Activated naive CD4-positive, alpha-beta T cell treated with anti-CD3 and anti-CD28 coated beads, Interleukin-2, amount 10 ng/mL, durations not matched to agents 7 days and 5 days (primary cell): ENCODE data around the gene KRT83.

Experiments used
- CTCF ChIA-PET: fragments of 350-600 bp; sonication (Branson Sonifier 250); formaldehyde crosslinking; loops from one replicate; lab custom pipeline; 2021; ENCODE audit warnings: antibody characterized with exemption; lab: Charles Lee
- DNase-seq: peaks from one replicate; pipeline ENCODE4 v3.0.0-alpha.2; 2020
- H3K27ac Mint-ChIP-seq: one replicate; pipeline ENCODE4 v1.8.0; 2021; ENCODE audit warnings: mild to moderate bottlenecking, moderate library complexity, mixed read lengths
- H3K27me3 Mint-ChIP-seq: one replicate; pipeline ENCODE4 v1.8.0; 2021; ENCODE audit warnings: mild to moderate bottlenecking, mixed read lengths
- H3K36me3 Mint-ChIP-seq: one replicate; pipeline ENCODE4 v1.8.0; 2021; ENCODE audit warnings: mixed read lengths
- H3K4me1 Mint-ChIP-seq: one replicate; pipeline ENCODE4 v1.8.0; 2021; ENCODE audit warnings: mixed read lengths
- H3K4me3 Mint-ChIP-seq: one replicate; pipeline ENCODE4 v1.8.0; 2021; ENCODE audit warnings: mild to moderate bottlenecking, moderate library complexity, mixed read lengths
- H3K9me3 Mint-ChIP-seq: one replicate; pipeline ENCODE4 v1.8.0; 2021; ENCODE audit warnings: mixed read lengths

KRT83 gene

GRCh38 chr12:52278575-52279421, 42.4 kb downstream of the KRT83 start:
- H3K9me3 Mint-ChIP-seq, result no peaks in the 10 kb centered on the region
- CTCF ChIA-PET, result interaction anchor here (0.6 to 7.1 kb wide), 34 partner anchors 8 to 601 kb away, joined by 3 to 89 read pairs (median 4); no protein-coding TSS in a partner anchor
- H3K4me1 Mint-ChIP-seq, result peaks cover 9% of the 10 kb centered on the region
- DNase-seq, result peak; percentile 80
- H3K36me3 Mint-ChIP-seq, result no peaks in the 10 kb centered on the region
- H3K4me3 Mint-ChIP-seq, result no peak overlapping the region
- no peak overlapping the region for H3K27ac Mint-ChIP-seq
- H3K27me3 Mint-ChIP-seq, result peaks cover 77% of the 10 kb centered on the region

- DNase-seq, result peak; percentile 20
- Mint-ChIP-seq H3K9me3 (no peaks in the 10 kb centered on the region), H3K27me3 (peaks cover 73% of the 10 kb centered on the region), H3K4me1 (peaks cover 9% of the 10 kb centered on the region), H3K36me3 (no peaks in the 10 kb centered on the region), H3K27ac (no peak overlapping the region), H3K4me3 (no peak overlapping the region)
- CTCF ChIA-PET, result interaction anchor here (0.8 to 7.1 kb wide), 11 partner anchors 9 to 120 kb away, joined by 3 to 89 read pairs (median 8); no protein-coding TSS in a partner anchor
These were observed 43.5 kb downstream of the KRT83 start for GRCh38 chr12:52277486-52278245.

GRCh38 chr12:52275686-52276085, 45.5 kb downstream of the KRT83 start:
- H3K4me3 Mint-ChIP-seq, result no peak overlapping the region
- H3K27ac Mint-ChIP-seq, result no peak overlapping the region
- H3K27me3 Mint-ChIP-seq, result peaks cover 65% of the 10 kb centered on the region
- H3K4me1 Mint-ChIP-seq, result peaks cover 9% of the 10 kb centered on the region
- DNase-seq, result peak; percentile 4
- CTCF ChIA-PET, result interaction anchor here (0.7 to 7.1 kb wide), 3 partner anchors 12 to 68 kb away, joined by 3 to 76 read pairs (median 3); no protein-coding TSS in a partner anchor
- no peaks in the 10 kb centered on the region for H3K9me3 Mint-ChIP-seq
- H3K36me3 Mint-ChIP-seq, result no peaks in the 10 kb centered on the region

GRCh38 chr12:52274521-52275120, 46.6 kb downstream of the KRT83 start, which contains the start of gene KRT86:
Gene KRT86, plus strand, starts transcription at chr12:52274645. Its CDS starts 27,272 bp downstream, at chr12:52301917.
- CTCF ChIA-PET, result interaction anchor here (1.6 to 7.1 kb wide), 2 partner anchors 11 to 67 kb away, joined by 3 to 76 read pairs; no protein-coding TSS in a partner anchor
- H3K4me1 Mint-ChIP-seq, result peaks cover 9% of the 10 kb centered on the region
- peaks cover 65% of the 10 kb centered on the region for H3K27me3 Mint-ChIP-seq
- DNase-seq, result peak; percentile 1
- H3K27ac Mint-ChIP-seq, result no peak within 1 kb of the TSS
- no peak within 1 kb of the TSS for H3K4me3 Mint-ChIP-seq
- H3K36me3 Mint-ChIP-seq, result no peaks in the 10 kb centered on the region
- no peaks in the 10 kb centered on the region for H3K9me3 Mint-ChIP-seq

GRCh38 chr12:52271158-52271557, 50.0 kb downstream of the KRT83 start:
- peaks cover 53% of the 10 kb centered on the region for H3K27me3 Mint-ChIP-seq
- peaks cover 2% of the 10 kb centered on the region for H3K4me1 Mint-ChIP-seq
- CTCF ChIA-PET, result interaction anchor here (1.1 kb wide), 1 partner anchor 49 kb away, joined by 3 read pairs; no protein-coding TSS in a partner anchor
- no peak overlapping the region for H3K4me3 Mint-ChIP-seq
- H3K36me3 Mint-ChIP-seq, result no peaks in the 10 kb centered on the region
- no peak for DNase-seq
- H3K27ac Mint-ChIP-seq, result no peak overlapping the region
- H3K9me3 Mint-ChIP-seq, result no peaks in the 10 kb centered on the region

GRCh38 chr12:52270541-52271070, 50.6 kb downstream of the KRT83 start:
- H3K4me1 Mint-ChIP-seq, result peaks cover 2% of the 10 kb centered on the region
- H3K4me3 Mint-ChIP-seq, result no peak overlapping the region
- CTCF ChIA-PET, result interaction anchor here (12.5 kb wide), 1 partner anchor 7 kb away, joined by 76 read pairs; the partner anchor contains the start of gene KRT86
- peaks cover 51% of the 10 kb centered on the region for H3K27me3 Mint-ChIP-seq
- H3K36me3 Mint-ChIP-seq, result no peaks in the 10 kb centered on the region
- H3K9me3 Mint-ChIP-seq, result no peaks in the 10 kb centered on the region
- no peak overlapping the region for H3K27ac Mint-ChIP-seq
- DNase-seq, result peak; percentile 8

GRCh38 chr12:52268212-52268611, 53.0 kb downstream of the KRT83 start:
- DNase-seq, result no peak
- no peaks in the 10 kb centered on the region for H3K36me3 Mint-ChIP-seq
- peaks cover 50% of the 10 kb centered on the region for H3K27me3 Mint-ChIP-seq
- no peak overlapping the region for H3K27ac Mint-ChIP-seq
- no peak overlapping the region for H3K4me3 Mint-ChIP-seq
- CTCF ChIA-PET, result interaction anchor here (1.0 to 12.5 kb wide), 3 partner anchors 9 to 16 kb away, joined by 4 to 76 read pairs (median 6); partner anchors contain the start of gene KRT86
- no peaks in the 10 kb centered on the region for H3K9me3 Mint-ChIP-seq
- H3K4me1 Mint-ChIP-seq, result peaks cover 2% of the 10 kb centered on the region

GRCh38 chr12:52267699-52268098, 53.5 kb downstream of the KRT83 start:
- Mint-ChIP-seq H3K9me3 (peaks cover 2% of the 10 kb centered on the region), H3K4me3 (no peak overlapping the region), H3K4me1 (peaks cover 2% of the 10 kb centered on the region), H3K36me3 (no peaks in the 10 kb centered on the region), H3K27ac (no peak overlapping the region), H3K27me3 (peaks cover 52% of the 10 kb centered on the region)
- peak; percentile 1 for DNase-seq
- CTCF ChIA-PET, result interaction anchor here (1.0 to 12.5 kb wide), 4 partner anchors 9 to 95 kb away, joined by 3 to 76 read pairs (median 5); partner anchors contain the start of gene KRT86

- H3K27me3 Mint-ChIP-seq, result peaks cover 55% of the 10 kb centered on the region
- CTCF ChIA-PET, result interaction anchor here (1.0 to 12.5 kb wide), 3 partner anchors 8 to 94 kb away, joined by 3 to 76 read pairs (median 4); partner anchors contain the start of gene KRT86
- peaks cover 3% of the 10 kb centered on the region for H3K9me3 Mint-ChIP-seq
- H3K27ac Mint-ChIP-seq, result no peak overlapping the region
- H3K36me3 Mint-ChIP-seq, result no peaks in the 10 kb centered on the region
- DNase-seq, result no peak
- no peak overlapping the region for H3K4me3 Mint-ChIP-seq
- peaks cover 2% of the 10 kb centered on the region for H3K4me1 Mint-ChIP-seq
These were observed 53.9 kb downstream of the KRT83 start for GRCh38 chr12:52267266-52267665.

- no peak overlapping the region for H3K27ac Mint-ChIP-seq
These were observed 54.7 kb downstream of the KRT83 start for GRCh38 chr12:52266514-52266913.

GRCh38 chr12:52264435-52264825, 56.8 kb downstream of the KRT83 start:
- Mint-ChIP-seq H3K4me3 (no peak overlapping the region), H3K36me3 (no peaks in the 10 kb centered on the region), H3K9me3 (peaks cover 3% of the 10 kb centered on the region), H3K4me1 (peaks cover 25% of the 10 kb centered on the region), H3K27me3 (peaks cover 64% of the 10 kb centered on the region), H3K27ac (no peak overlapping the region)
- CTCF ChIA-PET, result interaction anchor here (0.9 to 12.5 kb wide), 3 partner anchors 13 to 43 kb away, joined by 4 to 76 read pairs (median 6); partner anchors contain the start of gene KRT86
- DNase-seq, result peak; percentile 4

More at GRCh38 chr12:52266514-52266913, 54.7 kb downstream of the KRT83 start:
- H3K4me1 Mint-ChIP-seq, result peaks cover 4% of the 10 kb centered on the region
- peaks cover 62% of the 10 kb centered on the region for H3K27me3 Mint-ChIP-seq
- H3K4me3 Mint-ChIP-seq, result no peak overlapping the region
- DNase-seq, result peak; percentile 16
- H3K36me3 Mint-ChIP-seq, result no peaks in the 10 kb centered on the region
- CTCF ChIA-PET, result interaction anchor here (12.5 kb wide), 1 partner anchor 11 kb away, joined by 76 read pairs; the partner anchor contains the start of gene KRT86
- peaks cover 3% of the 10 kb centered on the region for H3K9me3 Mint-ChIP-seq
